Mesendoderm (in vitro differentiated cells): ENCODE data around the gene SUFU. TPM values are rescaled to one million over a fixed set of nuclear protein-coding genes. Genes with fewer than 3 reads are reported as not detected.
"Not testable (repeated sequence)": the region's sequence is repeated elsewhere in the genome, so short reads cannot be mapped to it uniquely, and the experiment has no call there.

Experiments
- DNase-seq: peaks from one replicate; pipeline ENCODE4 v3.0.0; 2013
- H2AK5ac ChIP-seq: 2 replicates; pipeline ENCODE4 v1.6.1; 2013; ENCODE audit warnings: low read length, inconsistent platforms
- H2BK120ac ChIP-seq: 2 replicates; pipeline ENCODE4 v1.6.1; 2013; ENCODE audit warnings: low read depth, mild to moderate bottlenecking, low read length, moderate library complexity, mixed read lengths
- H2BK15ac ChIP-seq: replicated peaks from 2 replicates; pipeline ENCODE4 v1.6.1; 2013; ENCODE audit warnings: low read depth, mild to moderate bottlenecking, moderate library complexity
- H2BK5ac ChIP-seq: 2 replicates; pipeline ENCODE4 v1.6.1; 2013; ENCODE audit warnings: low read length, inconsistent platforms
- H3K18ac ChIP-seq: 2 replicates; pipeline ENCODE4 v1.6.1; 2013; ENCODE audit warnings: mild to moderate bottlenecking, low read length, mixed read lengths
- H3K23ac ChIP-seq: one replicate; pipeline ENCODE4 v1.6.1; 2013; ENCODE audit warnings: low read length
- H3K27ac ChIP-seq: 2 replicates; pipeline ENCODE4 v1.5.1; 2013; ENCODE audit warnings: low read depth, mild to moderate bottlenecking, inconsistent platforms, low read length, moderate library complexity
- H3K27me3 ChIP-seq: 2 replicates; pipeline ENCODE4 v1.6.1; 2013; ENCODE audit warnings: low read length, control low read depth, mild to moderate bottlenecking, inconsistent platforms; ENCODE audit not compliant: insufficient read depth, poor library complexity
- H3K36me3 ChIP-seq: 2 replicates; pipeline ENCODE4 v1.6.1; 2013; ENCODE audit warnings: low read length, inconsistent platforms; ENCODE audit not compliant: control insufficient read depth, insufficient read depth
- H3K4ac ChIP-seq: one replicate; pipeline ENCODE4 v1.6.1; 2013; ENCODE audit warnings: low read depth, mild to moderate bottlenecking, low read length, moderate library complexity
- H3K4me1 ChIP-seq: 2 replicates; pipeline ENCODE4 v1.6.1; 2013; ENCODE audit warnings: low read depth, low read length, inconsistent platforms; ENCODE audit not compliant: control insufficient read depth
- H3K4me2 ChIP-seq: 2 replicates; pipeline ENCODE4 v1.6.1; 2013; ENCODE audit warnings: low read length
- H3K4me3 ChIP-seq: 2 replicates; pipeline ENCODE4 v1.5.1; 2013; ENCODE audit warnings: mild to moderate bottlenecking, low read length
- H3K56ac ChIP-seq: one replicate; pipeline ENCODE4 v1.6.1; 2013; ENCODE audit warnings: low read length
- H3K79me1 ChIP-seq: 2 replicates; pipeline ENCODE4 v1.6.1; 2013; ENCODE audit warnings: low read length, inconsistent platforms
- H3K79me2 ChIP-seq: 2 replicates; pipeline ENCODE4 v1.6.1; 2013; ENCODE audit warnings: mild to moderate bottlenecking, low read length; ENCODE audit not compliant: control insufficient read depth, insufficient read depth
- H3K9ac ChIP-seq: 2 replicates; pipeline ENCODE4 v1.6.1; 2013; ENCODE audit warnings: low read length, inconsistent platforms
- H4K5ac ChIP-seq: one replicate; pipeline ENCODE4 v1.6.1; 2013; ENCODE audit warnings: low read length
- H4K8ac ChIP-seq: one replicate; pipeline ENCODE4 v1.6.1; 2013; ENCODE audit warnings: low read depth, mild to moderate bottlenecking, control low read depth, low read length, moderate library complexity
- WGBS: extraction: QIAGEN DNeasy Blood & Tissue Kit; methylation state at CpG from one replicate; pipeline ENCODE4 v1.1.7; 2013; ENCODE audit warnings: low lambda C conversion rate, missing lambda C conversion rate; ENCODE audit not compliant: insufficient coverage; ENCODE audit errors: extremely low coverage; 5-methylcytosine and 5-hydroxymethylcytosine counted together
- polyA plus RNA-seq, 2 experiments: library from polyadenylated mRNA; stranded (reverse); fragments of 200-250 nt; gene quantifications; one replicate each; pipeline ENCODE4 v1.2.3, GENCODE V29; 2013

The SUFU gene
- 5.3 TPM for polyA plus RNA-seq (2013, experiment 1 of 2)
- 4.8 TPM for polyA plus RNA-seq (2013, experiment 2 of 2)

- Histone ChIP-seq H3K4me2 (peak within 1 kb of the TSS; percentile 93), H3K4ac (peak within 1 kb of the TSS; percentile 41), H3K79me2 (peaks cover 30% of the 10 kb centered on the region), H3K36me3 (no peaks in the 10 kb centered on the region), H2AK5ac (no peak within 1 kb of the TSS), H3K27me3 (no peaks in the 10 kb centered on the region), H3K4me3 (peak within 1 kb of the TSS; percentile 83), H3K4me1 (peaks cover 4% of the 10 kb centered on the region), H2BK5ac (no peak within 1 kb of the TSS), H3K9ac (peak within 1 kb of the TSS; percentile 82), H3K27ac (peak within 1 kb of the TSS; percentile 7), H3K23ac (no peak within 1 kb of the TSS), H3K18ac (peak within 1 kb of the TSS; percentile 92), H4K5ac (no peak within 1 kb of the TSS), H2BK15ac (no peak within 1 kb of the TSS), H4K8ac (no peak within 1 kb of the TSS), H3K79me1 (peaks cover 20% of the 10 kb centered on the region), H3K56ac (peak within 1 kb of the TSS; percentile 92), H2BK120ac (no peak within 1 kb of the TSS)
- no CpG with 5 or more reads among the region's 44 CpGs for WGBS
- peak; percentile 99 for DNase-seq
Measured at GRCh38 chr10:102503264-102504178, at the start of gene SUFU. Gene SUFU, plus strand, starts transcription at chr10:102503972. Its CDS starts 181 bp downstream, at chr10:102504153.

GRCh38 chr10:102454662-102455487 is 48.9 kb upstream of the SUFU start:
- H2BK15ac ChIP-seq, H3K4ac ChIP-seq, H2BK5ac ChIP-seq, H2AK5ac ChIP-seq, H3K4me1 ChIP-seq, H3K27me3 ChIP-seq, H3K36me3 ChIP-seq, H3K56ac ChIP-seq, H3K4me3 ChIP-seq, H3K79me2 ChIP-seq, H3K23ac ChIP-seq, H4K5ac ChIP-seq, H3K18ac ChIP-seq, H2BK120ac ChIP-seq, H4K8ac ChIP-seq, H3K4me2 ChIP-seq, H3K9ac ChIP-seq: not testable (repeated sequence)
- Histone ChIP-seq H3K79me1 (peaks cover 10% of the 10 kb centered on the region), H3K27ac (peak overlapping the region; percentile 11)
- no CpG with 5 or more reads among the region's 13 CpGs for WGBS
- peak; percentile 42 for DNase-seq

DNA sequence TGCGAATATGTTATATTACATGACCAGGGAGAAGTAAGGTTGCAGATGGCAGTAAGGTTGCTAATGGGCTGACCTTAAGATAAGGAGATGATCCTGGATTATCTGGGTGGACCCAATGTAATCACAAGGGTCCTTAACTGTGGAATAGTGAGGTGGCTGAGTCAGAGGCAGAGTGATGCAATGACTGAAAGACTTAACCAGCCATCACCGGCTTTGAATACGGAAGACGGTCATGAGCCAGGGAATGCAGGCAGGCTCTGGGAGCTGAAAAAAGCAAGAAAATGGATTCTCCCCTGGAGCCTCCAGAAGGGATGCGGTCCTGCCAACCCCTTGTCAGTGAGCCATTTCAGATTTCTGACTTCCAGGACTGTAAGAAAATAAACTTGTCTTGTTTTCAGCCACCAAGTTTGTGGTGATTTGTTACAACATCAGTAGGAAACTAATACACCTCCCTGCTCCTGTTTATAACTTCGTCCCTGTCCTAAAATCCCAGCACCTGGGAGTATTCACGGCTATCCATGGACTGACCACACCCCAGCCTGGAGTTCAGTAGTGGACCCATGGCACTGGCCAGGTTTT is 47.8 kb upstream of the SUFU start:
- H3K27ac ChIP-seq = peak overlapping the region; percentile 22

DNA sequence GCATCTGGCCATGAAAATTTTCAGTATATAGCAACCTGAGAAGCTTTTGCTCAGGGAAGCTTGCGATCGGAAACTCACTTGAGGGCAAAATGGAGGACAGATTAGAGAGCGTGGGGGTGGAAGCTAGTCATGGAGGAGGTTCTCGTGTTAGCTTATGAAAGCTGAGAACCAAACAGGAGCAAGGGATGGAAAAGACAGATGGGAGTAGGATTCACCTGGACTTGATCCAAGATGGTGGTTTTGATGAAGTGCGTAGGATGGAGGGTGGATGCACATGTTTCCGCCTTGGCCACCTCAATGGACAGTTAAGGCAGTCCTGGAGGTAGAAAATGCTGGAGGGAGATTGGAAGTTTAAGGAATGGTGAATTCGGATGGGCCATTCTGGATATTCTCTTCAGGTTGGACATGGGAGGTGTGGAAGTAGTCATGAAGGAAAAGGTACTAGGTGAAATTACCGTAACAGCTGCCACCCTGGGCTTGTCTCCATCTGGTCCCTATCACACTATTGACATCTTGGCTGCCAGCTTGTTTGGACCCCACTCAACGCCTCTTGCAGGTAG is 46.1 kb upstream of the SUFU start:
- Histone ChIP-seq H4K8ac (no peak overlapping the region), H2BK15ac (no peak overlapping the region), H3K27ac (no peak overlapping the region), H3K4me1 (peaks cover 9% of the 10 kb centered on the region), H3K23ac (no peak overlapping the region), H3K36me3 (peaks cover 4% of the 10 kb centered on the region), H3K4me3 (no peak overlapping the region), H3K18ac (no peak overlapping the region), H3K79me2 (no peaks in the 10 kb centered on the region), H3K79me1 (peaks cover 4% of the 10 kb centered on the region), H3K4ac (no peak overlapping the region), H2BK120ac (no peak overlapping the region), H4K5ac (no peak overlapping the region), H3K56ac (no peak overlapping the region), H3K27me3 (no peaks in the 10 kb centered on the region), H3K9ac (no peak overlapping the region), H2BK5ac (no peak overlapping the region), H2AK5ac (no peak overlapping the region), H3K4me2 (no peak overlapping the region)
- WGBS = no CpG with 5 or more reads among the region's 9 CpGs
- no peak for DNase-seq

More for the DNA sequence above, 47.8 kb upstream of the SUFU start:
- Histone ChIP-seq H4K5ac (no peak overlapping the region), H3K18ac (no peak overlapping the region), H4K8ac (no peak overlapping the region), H2BK15ac (no peak overlapping the region), H2BK120ac (no peak overlapping the region), H3K4me1 (peaks cover 6% of the 10 kb centered on the region), H3K27me3 (no peaks in the 10 kb centered on the region), H3K79me2 (peaks cover 7% of the 10 kb centered on the region), H3K79me1 (peaks cover 10% of the 10 kb centered on the region), H3K23ac (no peak overlapping the region), H3K9ac (no peak overlapping the region), H3K4ac (no peak overlapping the region), H2AK5ac (no peak overlapping the region), H3K4me2 (no peak overlapping the region), H3K56ac (peak overlapping the region; percentile 15), H3K4me3 (no peak overlapping the region), H2BK5ac (no peak overlapping the region), H3K36me3 (peaks cover 6% of the 10 kb centered on the region)
- peak; percentile 95 for DNase-seq
- no CpG with 5 or more reads among the region's 7 CpGs for WGBS

- no peak for DNase-seq
- H2BK120ac ChIP-seq = no peak overlapping the region
- H4K5ac ChIP-seq = no peak overlapping the region
- no CpG with 5 or more reads among the region's 4 CpGs for WGBS
- no peak overlapping the region for H3K4ac ChIP-seq
- H2BK15ac ChIP-seq = no peak overlapping the region
- no peaks in the 10 kb centered on the region for H3K27me3 ChIP-seq
- H3K4me3 ChIP-seq = no peak overlapping the region
- no peak overlapping the region for H3K56ac ChIP-seq
- no peak overlapping the region for H3K18ac ChIP-seq
- H3K4me2 ChIP-seq = no peak overlapping the region
- H2BK5ac ChIP-seq = no peak overlapping the region
- peaks cover 9% of the 10 kb centered on the region for H3K4me1 ChIP-seq
- no peak overlapping the region for H4K8ac ChIP-seq
- no peak overlapping the region for H3K23ac ChIP-seq
- H3K27ac ChIP-seq = no peak overlapping the region
- H2AK5ac ChIP-seq = no peak overlapping the region
- no peaks in the 10 kb centered on the region for H3K79me1 ChIP-seq
- no peaks in the 10 kb centered on the region for H3K79me2 ChIP-seq
- H3K9ac ChIP-seq = no peak overlapping the region
- peaks cover 2% of the 10 kb centered on the region for H3K36me3 ChIP-seq
Measured at GRCh38 chr10:102458656-102459055, 45.1 kb upstream of the SUFU start.
